ENCODE results near the gene SPATS2.

The SPATS2 gene

GRCh38 chr12:49335955-49336644 lies 31.2 kb upstream of the SPATS2 start:
- Histone ChIP-seq H3K27me3 (ENCODE audit: control insufficient read depth in 2 of 2, insufficient read depth in 2 of 2, low read length in 2 of 2) (peaks cover 26 to 27% of the 10 kb centered on the region in 2 donors), H3K9me3 (ENCODE audit: control insufficient read depth in 2 of 2, low read length in 2 of 2) (no peaks in the 10 kb centered on the region), H3K9ac (ENCODE audit: low read depth in 1 of 2, low read length in 2 of 2) (no peak overlapping the region), H3K4me3 (ENCODE audit: low read length in 2 of 2) (no peak overlapping the region), H3K4me1 (ENCODE audit: control insufficient read depth in 2 of 2, insufficient read depth in 2 of 2, low read length in 2 of 2) (peaks cover 17 to 27% of the 10 kb centered on the region in 2 donors), H3K36me3 (ENCODE audit: control insufficient read depth in 2 of 2, insufficient read depth in 2 of 2, low read length in 2 of 2) (no peaks in the 10 kb centered on the region), H3K27ac (ENCODE audit: low read depth in 2 of 2, low read length in 2 of 2) (no peak overlapping the region)

- peaks cover 26 to 27% of the 10 kb centered on the region in 2 donors for H3K27me3 ChIP-seq (ENCODE audit: control insufficient read depth in 2 of 2, insufficient read depth in 2 of 2, low read length in 2 of 2)
- no peaks in the 10 kb centered on the region for H3K9me3 ChIP-seq (ENCODE audit: control insufficient read depth in 2 of 2, low read length in 2 of 2)
- peak within 1 kb of the TSS; percentile 38 to 49 for H3K4me3 ChIP-seq (ENCODE audit: low read length in 2 of 2)
Observed at GRCh38 chr12:49336645-49337584, 30.3 kb upstream of the SPATS2 start, which contains the start of gene C1QL4. TSS of gene C1QL4 (minus strand) at chr12:49337188. CDS start at chr12:49336477, 711 bp downstream.

GRCh38 chr12:49338830-49339463 lies 28.3 kb upstream of the SPATS2 start:
- peak overlapping the region in 1 of 2 donors; percentile 36 for H3K9ac ChIP-seq (ENCODE audit: low read depth in 1 of 2, low read length in 2 of 2)
- peaks cover 33 to 36% of the 10 kb centered on the region in 2 donors for H3K27me3 ChIP-seq (ENCODE audit: control insufficient read depth in 2 of 2, insufficient read depth in 2 of 2, low read length in 2 of 2)

More at GRCh38 chr12:49336645-49337584, 30.3 kb upstream of the SPATS2 start, which contains the start of gene C1QL4:
- peaks cover 9 to 19% of the 10 kb centered on the region in 2 donors for H3K4me1 ChIP-seq (ENCODE audit: control insufficient read depth in 2 of 2, insufficient read depth in 2 of 2, low read length in 2 of 2)
- no peaks in the 10 kb centered on the region for H3K36me3 ChIP-seq (ENCODE audit: control insufficient read depth in 2 of 2, insufficient read depth in 2 of 2, low read length in 2 of 2)
- H3K27ac ChIP-seq (ENCODE audit: low read depth in 2 of 2, low read length in 2 of 2): no peak within 1 kb of the TSS
- H3K9ac ChIP-seq (ENCODE audit: low read depth in 1 of 2, low read length in 2 of 2): peak within 1 kb of the TSS in 1 of 2 donors; percentile 30

GRCh38 chr12:49339464-49339861 lies 27.8 kb upstream of the SPATS2 start:
- Histone ChIP-seq H3K27ac (ENCODE audit: low read depth in 2 of 2, low read length in 2 of 2) (no peak overlapping the region), H3K9ac (ENCODE audit: low read depth in 1 of 2, low read length in 2 of 2) (peak overlapping the region in 1 of 2 donors; percentile 36), H3K4me1 (ENCODE audit: control insufficient read depth in 2 of 2, insufficient read depth in 2 of 2, low read length in 2 of 2) (peaks cover 25 to 29% of the 10 kb centered on the region in 2 donors), H3K9me3 (ENCODE audit: control insufficient read depth in 2 of 2, low read length in 2 of 2) (no peaks in the 10 kb centered on the region), H3K27me3 (ENCODE audit: control insufficient read depth in 2 of 2, insufficient read depth in 2 of 2, low read length in 2 of 2) (peaks cover 33 to 38% of the 10 kb centered on the region in 2 donors), H3K4me3 (ENCODE audit: low read length in 2 of 2) (no peak overlapping the region), H3K36me3 (ENCODE audit: control insufficient read depth in 2 of 2, insufficient read depth in 2 of 2, low read length in 2 of 2) (no peaks in the 10 kb centered on the region)

More at GRCh38 chr12:49338830-49339463, 28.3 kb upstream of the SPATS2 start:
- H3K27ac ChIP-seq (ENCODE audit: low read depth in 2 of 2, low read length in 2 of 2): no peak overlapping the region
- no peak overlapping the region for H3K4me3 ChIP-seq (ENCODE audit: low read length in 2 of 2)
- peaks cover 25 to 29% of the 10 kb centered on the region in 2 donors for H3K4me1 ChIP-seq (ENCODE audit: control insufficient read depth in 2 of 2, insufficient read depth in 2 of 2, low read length in 2 of 2)
- H3K9me3 ChIP-seq (ENCODE audit: control insufficient read depth in 2 of 2, low read length in 2 of 2): no peaks in the 10 kb centered on the region
- H3K36me3 ChIP-seq (ENCODE audit: control insufficient read depth in 2 of 2, insufficient read depth in 2 of 2, low read length in 2 of 2): no peaks in the 10 kb centered on the region

GRCh38 chr12:49340095-49340870 lies 27.0 kb upstream of the SPATS2 start:
- H3K27me3 ChIP-seq (ENCODE audit: control insufficient read depth in 2 of 2, insufficient read depth in 2 of 2, low read length in 2 of 2): peaks cover 27 to 33% of the 10 kb centered on the region in 2 donors
- no peak overlapping the region for H3K27ac ChIP-seq (ENCODE audit: low read depth in 2 of 2, low read length in 2 of 2)
- H3K36me3 ChIP-seq (ENCODE audit: control insufficient read depth in 2 of 2, insufficient read depth in 2 of 2, low read length in 2 of 2): no peaks in the 10 kb centered on the region
- no peak overlapping the region for H3K4me3 ChIP-seq (ENCODE audit: low read length in 2 of 2)
- H3K9me3 ChIP-seq (ENCODE audit: control insufficient read depth in 2 of 2, low read length in 2 of 2): no peaks in the 10 kb centered on the region
- peaks cover 25 to 29% of the 10 kb centered on the region in 2 donors for H3K4me1 ChIP-seq (ENCODE audit: control insufficient read depth in 2 of 2, insufficient read depth in 2 of 2, low read length in 2 of 2)
- no peak overlapping the region for H3K9ac ChIP-seq (ENCODE audit: low read depth in 1 of 2, low read length in 2 of 2)

- Histone ChIP-seq H3K36me3 (ENCODE audit: control insufficient read depth in 2 of 2, insufficient read depth in 2 of 2, low read length in 2 of 2) (no peaks in the 10 kb centered on the region), H3K9ac (ENCODE audit: low read depth in 1 of 2, low read length in 2 of 2) (no peak overlapping the region), H3K4me3 (ENCODE audit: low read length in 2 of 2) (no peak overlapping the region), H3K9me3 (ENCODE audit: control insufficient read depth in 2 of 2, low read length in 2 of 2) (no peaks in the 10 kb centered on the region), H3K27me3 (ENCODE audit: control insufficient read depth in 2 of 2, insufficient read depth in 2 of 2, low read length in 2 of 2) (peaks cover 26 to 33% of the 10 kb centered on the region in 2 donors), H3K27ac (ENCODE audit: low read depth in 2 of 2, low read length in 2 of 2) (no peak overlapping the region), H3K4me1 (ENCODE audit: control insufficient read depth in 2 of 2, insufficient read depth in 2 of 2, low read length in 2 of 2) (peaks cover 30 to 36% of the 10 kb centered on the region in 2 donors)
Observed at GRCh38 chr12:49340971-49341776, 26.1 kb upstream of the SPATS2 start.

- Histone ChIP-seq H3K36me3 (ENCODE audit: control insufficient read depth in 2 of 2, insufficient read depth in 2 of 2, low read length in 2 of 2) (no peaks in the 10 kb centered on the region), H3K4me3 (ENCODE audit: low read length in 2 of 2) (no peak overlapping the region), H3K9ac (ENCODE audit: low read depth in 1 of 2, low read length in 2 of 2) (no peak overlapping the region), H3K27ac (ENCODE audit: low read depth in 2 of 2, low read length in 2 of 2) (no peak overlapping the region), H3K27me3 (ENCODE audit: control insufficient read depth in 2 of 2, insufficient read depth in 2 of 2, low read length in 2 of 2) (peaks cover 22 to 34% of the 10 kb centered on the region in 2 donors), H3K9me3 (ENCODE audit: control insufficient read depth in 2 of 2, low read length in 2 of 2) (no peaks in the 10 kb centered on the region), H3K4me1 (ENCODE audit: control insufficient read depth in 2 of 2, insufficient read depth in 2 of 2, low read length in 2 of 2) (peaks cover 33 to 37% of the 10 kb centered on the region in 2 donors)
Observed at GRCh38 chr12:49341777-49342065, 25.5 kb upstream of the SPATS2 start.

- Histone ChIP-seq H3K9ac (ENCODE audit: low read depth in 1 of 2, low read length in 2 of 2) (peak overlapping the region in 1 of 2 donors; percentile 38), H3K4me1 (ENCODE audit: control insufficient read depth in 2 of 2, insufficient read depth in 2 of 2, low read length in 2 of 2) (peaks cover 37 to 40% of the 10 kb centered on the region in 2 donors), H3K27me3 (ENCODE audit: control insufficient read depth in 2 of 2, insufficient read depth in 2 of 2, low read length in 2 of 2) (peaks cover 26 to 37% of the 10 kb centered on the region in 2 donors)
Observed at GRCh38 chr12:49342066-49342913, 25.0 kb upstream of the SPATS2 start.

More at GRCh38 chr12:49342066-49342913, 25.0 kb upstream of the SPATS2 start:
- no peak overlapping the region for H3K27ac ChIP-seq (ENCODE audit: low read depth in 2 of 2, low read length in 2 of 2)
- no peaks in the 10 kb centered on the region for H3K36me3 ChIP-seq (ENCODE audit: control insufficient read depth in 2 of 2, insufficient read depth in 2 of 2, low read length in 2 of 2)
- no peaks in the 10 kb centered on the region for H3K9me3 ChIP-seq (ENCODE audit: control insufficient read depth in 2 of 2, low read length in 2 of 2)
- peak overlapping the region; percentile 51 to 54 for H3K4me3 ChIP-seq (ENCODE audit: low read length in 2 of 2)

All from mucosa of rectum (tissue), 2 donors.